Measurements from ENCODE around the gene NUDT14.
A peak's percentile ranks its signal among the peaks of the same experiment; 100 is the strongest.

GRCh38 chr14:105137481-105138020 lies 43.6 kb downstream of the NUDT14 start:
- TF ChIP-seq CTCF (IDR thresholded peaks at IDR 0.05; ENCODE audit: control extremely low read depth in 1 of 3, insufficient read depth in 1 of 3, low read depth in 1 of 3, low read length in 3 of 3) (peak in 1 of 3 experiments; percentile 3; a peak in 1 of 4 replicates), TAF1 (IDR thresholded peaks at IDR 0.05; ENCODE audit: low read depth, low read length) (no peak)
